ENCODE results near the gene FSTL4.

Gene FSTL4

GRCh38 chr5:133612249-133612860 is at the start of gene FSTL4:
Gene FSTL4 (minus strand): TSS chr5:133612541.
- no peak for DNase-seq

DNA sequence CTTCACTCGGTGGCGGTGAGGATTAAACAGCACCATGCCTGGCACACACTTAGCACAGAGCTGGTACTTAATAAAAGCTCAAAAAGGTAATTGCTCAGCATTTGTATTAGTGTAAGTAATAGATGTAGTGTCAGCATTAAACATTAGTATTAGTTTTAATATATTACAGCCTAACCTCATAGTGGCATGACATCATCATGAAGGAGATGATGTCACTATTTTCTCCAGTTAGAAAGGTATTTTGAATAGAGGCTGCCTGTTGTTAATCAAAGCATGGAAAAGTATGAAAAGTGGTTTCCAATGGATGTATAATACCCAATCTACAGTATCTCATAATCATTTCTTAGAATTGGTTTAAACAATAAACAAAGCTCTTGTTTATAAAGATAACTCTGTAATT is 49.0 kb upstream of the FSTL4 start:
- DNase-seq: no peak

GRCh38 chr5:133658327-133658726 is 46.0 kb upstream of the FSTL4 start:
- no peak for DNase-seq

- no peak for DNase-seq
These were observed 44.7 kb upstream of the FSTL4 start for GRCh38 chr5:133657036-133657435.

DNA sequence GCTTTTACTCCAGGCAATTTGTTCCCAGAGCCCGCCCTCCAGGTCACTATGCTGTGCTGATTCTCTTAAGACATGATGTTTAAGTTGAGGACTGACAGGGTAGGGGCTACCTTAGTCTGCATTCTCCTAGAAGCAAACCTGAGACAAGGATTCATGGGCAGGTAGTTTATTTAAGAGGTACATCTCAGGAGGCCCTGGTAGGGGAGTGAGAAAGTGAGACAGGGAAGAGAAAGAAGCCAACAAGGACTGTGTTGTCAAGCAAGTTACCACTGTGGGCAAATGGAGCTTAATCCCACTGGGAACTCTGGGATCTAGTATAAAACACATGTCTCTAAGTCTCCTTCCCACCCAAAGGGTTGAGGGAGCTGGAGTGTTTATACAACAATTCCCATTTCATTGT is 43.6 kb upstream of the FSTL4 start:
- DNase-seq: no peak

DNA sequence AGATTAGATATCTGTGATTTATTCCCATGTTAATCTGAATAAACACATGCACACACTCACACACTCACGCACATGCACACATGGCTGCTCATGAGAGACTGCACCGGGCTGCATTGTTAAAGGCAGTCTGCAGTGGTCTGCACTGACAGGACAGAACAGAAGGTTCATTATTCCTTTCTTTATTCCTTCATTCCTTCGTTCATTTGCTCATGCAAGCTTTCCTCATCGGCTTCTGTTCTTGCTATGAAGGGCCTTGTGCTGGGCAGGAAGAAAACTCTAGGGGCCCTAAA is 41.4 kb upstream of the FSTL4 start:
- DNase-seq: no peak

DNA sequence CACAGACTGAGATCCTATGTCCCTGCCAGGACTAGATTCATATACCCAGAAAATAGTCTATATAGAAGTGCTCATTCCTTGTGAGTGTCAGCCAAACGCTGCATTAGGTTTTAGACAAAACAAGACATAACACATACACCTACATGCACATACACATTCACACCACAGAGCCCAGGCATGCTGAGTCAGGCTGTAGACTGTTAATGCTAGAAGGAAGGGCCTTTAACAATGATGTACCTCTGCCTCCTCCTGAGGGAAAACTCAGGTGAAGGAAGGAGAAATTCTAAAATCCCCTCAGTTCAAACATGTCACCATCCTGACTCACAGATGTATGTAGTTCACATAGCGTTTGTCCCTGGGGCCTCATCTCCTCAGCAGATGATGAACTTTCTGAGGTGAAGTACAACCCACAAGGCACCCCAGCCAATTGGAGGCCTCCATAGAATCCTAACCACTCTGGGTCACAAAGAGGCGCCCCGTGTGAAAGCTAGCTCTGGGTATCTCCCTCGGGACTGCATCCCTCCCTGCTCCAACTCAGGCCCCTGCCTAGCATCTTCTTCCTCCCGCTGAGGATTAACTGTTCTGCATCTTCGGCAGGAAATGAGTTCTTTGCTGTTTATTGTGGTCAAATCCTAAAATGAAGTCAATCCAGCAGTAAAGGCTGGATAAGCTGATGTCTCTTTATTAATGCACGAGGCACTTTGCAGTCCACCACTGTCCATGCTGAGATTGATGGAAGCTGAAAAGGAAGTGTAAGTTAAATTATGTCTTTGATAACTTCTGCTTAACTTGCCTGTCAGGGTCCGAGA is 40.8 kb upstream of the FSTL4 start:
- no peak for DNase-seq

- no peak for DNase-seq
These were observed 31.9 kb upstream of the FSTL4 start for GRCh38 chr5:133644000-133644865.

DNA sequence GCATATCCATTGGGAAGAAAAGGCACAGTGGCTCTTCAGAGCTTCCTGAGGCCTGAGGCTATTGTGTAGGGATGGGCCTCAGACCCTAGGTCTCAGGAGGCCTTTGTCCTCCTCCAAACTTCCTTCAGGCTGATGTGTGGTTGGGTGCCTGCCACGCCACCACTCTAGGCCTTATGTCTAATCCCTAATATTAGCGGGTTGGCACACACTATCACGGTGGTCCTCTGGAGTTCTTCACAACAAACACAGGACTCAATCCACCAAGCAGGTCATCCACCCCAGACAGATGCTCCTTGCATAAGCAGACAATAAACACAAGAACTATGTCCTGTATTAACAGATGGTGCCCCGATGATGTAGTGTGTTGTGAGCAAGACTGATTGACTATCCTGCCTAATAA is 31.0 kb upstream of the FSTL4 start:
- no peak for DNase-seq

GRCh38 chr5:133642153-133642722 is 29.9 kb upstream of the FSTL4 start:
- DNase-seq: no peak

DNA sequence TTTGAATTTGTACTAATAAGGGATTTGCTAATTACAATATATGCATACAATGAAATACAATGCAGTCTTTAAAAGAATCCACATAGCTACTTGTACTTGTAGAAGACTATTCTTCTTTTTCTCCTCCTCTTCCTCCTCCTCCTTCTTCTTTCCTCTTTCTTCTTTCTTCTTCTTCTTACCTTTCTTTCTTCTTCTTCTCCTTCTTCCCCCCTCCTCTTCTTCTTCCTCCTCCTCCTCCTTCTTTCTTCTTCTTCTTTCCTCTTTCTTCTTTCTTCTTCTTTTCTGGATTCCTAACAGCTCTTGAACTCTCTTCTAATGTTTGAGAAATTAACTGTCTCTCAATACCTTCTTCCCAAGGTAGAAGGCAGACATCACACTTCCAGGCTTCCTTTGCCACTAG is 29.3 kb upstream of the FSTL4 start:
- DNase-seq: no peak

GRCh38 chr5:133639850-133640528 is 27.6 kb upstream of the FSTL4 start:
- DNase-seq: no peak

- DNase-seq: no peak
These were observed 26.1 kb upstream of the FSTL4 start for GRCh38 chr5:133638436-133638835.

DNA sequence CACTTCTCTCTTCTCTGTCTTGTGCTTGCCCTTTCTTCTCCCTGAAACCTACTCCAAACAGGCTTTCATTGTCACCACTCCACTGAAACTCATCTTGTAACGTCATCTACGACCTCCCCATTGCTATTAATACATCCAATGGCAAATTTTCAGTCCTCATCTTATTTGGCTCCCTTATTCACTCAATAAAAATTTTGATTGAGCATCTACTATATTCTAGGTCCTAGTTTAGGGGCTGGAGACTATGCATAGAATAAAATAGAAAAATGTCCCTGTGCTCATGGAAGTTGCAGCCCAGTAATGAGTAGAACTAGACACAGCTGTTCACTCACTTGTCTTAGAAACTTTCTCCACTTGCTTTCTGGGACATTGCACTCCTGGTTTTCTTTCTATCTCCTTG is 24.9 kb upstream of the FSTL4 start:
- DNase-seq: no peak

- DNase-seq: no peak
These were observed 22.7 kb upstream of the FSTL4 start for GRCh38 chr5:133635051-133635450.

GRCh38 chr5:133627180-133627579 is 14.8 kb upstream of the FSTL4 start:
- no peak for DNase-seq

- no peak for DNase-seq
These were observed 12.0 kb upstream of the FSTL4 start for GRCh38 chr5:133624316-133624715.

DNA sequence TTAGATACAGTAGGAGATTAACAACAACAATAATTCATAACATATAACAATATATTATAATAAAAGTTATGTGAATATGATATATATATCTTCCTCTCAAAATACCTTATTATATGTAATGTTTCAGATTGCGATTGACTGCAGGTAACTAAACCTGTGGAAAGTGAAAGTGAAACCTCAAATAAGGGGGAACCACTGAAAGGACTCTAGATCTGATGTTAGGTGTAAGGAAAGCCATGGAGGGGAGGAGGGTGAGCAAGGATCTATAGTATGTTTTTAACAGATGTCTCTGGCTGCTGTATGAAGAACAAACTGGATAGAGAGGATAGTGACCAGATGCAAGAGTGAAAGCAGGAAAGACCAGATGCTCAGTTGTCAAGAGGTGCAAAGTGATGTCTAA is 5.8 kb upstream of the FSTL4 start:
- DNase-seq: no peak

DNA sequence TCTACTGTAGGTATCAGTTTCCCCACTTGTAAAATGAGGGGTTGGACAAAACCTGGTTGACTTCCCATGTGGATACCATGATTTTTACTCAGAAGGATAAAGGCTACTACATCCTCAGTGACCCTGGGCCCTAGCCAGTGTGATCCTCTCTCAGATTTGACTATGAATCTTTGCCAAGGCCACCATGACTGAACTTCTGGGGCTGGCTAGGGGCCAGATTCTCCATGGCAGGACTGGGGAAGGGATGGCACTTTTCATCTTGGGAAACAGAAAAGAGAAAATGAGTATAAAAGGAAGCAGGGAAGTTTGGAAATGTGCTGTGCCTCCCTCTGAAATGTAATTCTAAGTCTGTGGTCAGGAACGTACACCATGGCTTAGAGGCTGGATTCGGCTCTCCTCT is 1.4 kb upstream of the FSTL4 start:
- DNase-seq: no peak

GRCh38 chr5:133613184-133613583 is 843 bp upstream of the FSTL4 start:
- DNase-seq: no peak

DNA sequence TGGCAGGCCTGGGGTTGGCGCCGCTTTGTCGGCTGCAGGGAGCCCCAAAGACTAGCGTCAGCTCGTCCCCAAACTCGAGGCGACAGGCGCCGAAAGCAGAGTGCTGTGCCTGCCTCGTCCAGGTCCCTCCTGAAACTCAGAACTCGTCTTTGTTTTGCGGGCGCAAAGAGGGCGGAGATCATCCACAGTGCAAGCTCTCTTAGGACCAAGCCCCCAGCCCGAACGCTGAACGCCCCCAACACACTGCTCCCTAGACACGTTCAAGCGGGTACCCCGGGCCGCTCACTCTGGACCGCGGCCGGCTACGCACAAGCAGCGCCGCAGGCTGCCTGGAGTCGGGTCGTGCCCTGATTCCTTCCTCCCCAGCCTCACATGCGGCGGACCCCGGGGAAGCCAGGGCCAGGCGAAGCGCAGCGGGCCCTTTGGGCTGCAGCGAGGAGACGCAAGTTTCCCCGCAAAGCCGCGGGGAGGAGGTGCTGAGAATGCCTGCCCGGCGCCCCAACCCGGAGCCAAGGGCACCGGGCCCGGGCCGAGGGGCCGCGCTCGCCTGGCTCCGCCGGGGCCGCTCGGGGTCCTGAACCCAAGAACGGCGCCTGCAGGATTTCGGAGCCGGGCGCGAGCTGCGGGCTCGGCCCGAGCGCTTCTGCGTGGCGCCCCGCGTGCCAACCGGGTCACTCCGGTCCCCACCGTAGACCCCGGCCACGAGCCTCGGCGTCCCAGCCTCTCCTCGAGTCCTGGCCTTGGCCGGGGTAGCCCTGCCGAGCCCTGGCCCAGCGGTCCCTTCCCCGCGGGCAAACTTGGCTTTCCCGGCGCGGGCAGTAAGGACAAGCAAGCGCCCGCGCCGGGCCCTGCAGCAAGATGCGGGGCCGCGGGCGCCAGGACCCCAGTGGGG is 738 bp downstream of the FSTL4 start:
- no peak for DNase-seq
